Measurements from ENCODE around the gene ABLIM1. TPM values are rescaled to one million over a fixed set of nuclear protein-coding genes. Genes with fewer than 3 reads are reported as not detected.

Gene ABLIM1
- total and polyA plus RNA-seq, 10 donors = 11.0 to 59.4 (median 38.7) TPM

DNA sequence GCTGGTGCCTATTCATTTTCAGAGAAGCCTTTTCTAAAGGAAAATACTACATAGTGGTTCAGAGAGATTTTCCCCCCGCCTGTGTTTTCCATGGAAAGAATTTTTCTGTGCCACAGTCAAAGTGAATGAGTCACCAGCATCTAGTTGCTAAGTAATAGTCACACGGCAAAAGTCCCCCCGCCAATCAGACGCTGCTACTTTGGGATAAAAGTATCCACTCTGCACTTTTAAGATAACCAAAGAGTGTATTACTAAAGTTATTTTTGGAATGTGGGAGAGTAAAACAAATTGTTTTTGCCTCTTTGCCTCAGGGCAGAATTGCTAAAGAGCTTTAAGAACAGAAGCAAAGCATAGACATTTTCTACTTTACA, 23.5 kb downstream of the ABLIM1 start:
- H3K27ac ChIP-seq = peak overlapping the region in 2 of 8 donors; percentile 13 to 28
- 57 to 66% (median 64%) methylated on average over 4 of the region's 4 CpGs for WGBS, 5 donors

DNA sequence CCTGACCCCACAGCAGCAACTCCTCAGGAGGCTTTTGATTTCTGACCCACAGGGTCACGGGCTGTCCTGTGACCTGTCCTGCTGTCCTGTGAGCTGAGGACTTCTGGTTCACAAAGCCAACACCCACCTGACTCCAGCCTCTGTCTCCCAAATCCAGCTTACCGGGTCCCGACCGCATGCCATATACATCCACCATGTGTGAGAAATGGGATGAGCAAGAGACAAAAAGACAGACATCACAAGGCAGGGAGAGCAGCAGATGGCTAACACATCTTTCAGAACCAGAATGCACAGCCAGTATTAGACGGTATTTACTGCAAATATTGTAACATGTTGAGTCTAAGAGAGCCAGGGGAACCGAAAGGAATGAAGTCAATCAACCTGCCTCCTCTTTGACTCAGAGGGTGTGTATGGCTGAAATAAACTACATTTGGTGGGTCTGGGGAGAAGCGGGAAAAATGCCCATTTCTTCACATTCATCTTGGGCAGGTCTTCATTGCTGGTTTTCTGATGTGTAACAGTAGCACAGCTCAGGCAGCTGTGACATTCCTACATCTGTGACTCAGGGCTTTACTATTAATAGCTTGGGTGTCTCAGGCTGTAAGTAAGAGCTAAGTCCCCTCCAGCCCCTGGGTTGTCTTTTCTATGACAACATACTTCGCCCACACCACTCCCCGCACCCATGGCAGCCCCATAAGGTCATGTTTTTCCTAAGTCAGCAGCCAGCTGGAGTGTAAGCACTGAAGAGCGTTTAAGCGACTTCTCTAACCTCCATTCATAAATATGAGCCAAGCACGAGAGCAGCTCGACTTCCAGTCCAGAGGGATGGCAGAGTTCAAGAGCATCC, 25.0 kb downstream of the ABLIM1 start:
- peaks cover 0 to 74% (median 25%) of the 10 kb centered on the region in 7 donors for H3K27me3 ChIP-seq (replicated peaks in 1 of 7)
- intact Hi-C loops (cut with DNase I; ENCODE audit: low total_unique reads) = no loop called here
- H3K4me3 ChIP-seq = no peak overlapping the region
- peak overlapping the region in 3 of 8 donors; percentile 2 to 39 (median 7) for H3K27ac ChIP-seq
- no peak for DNase-seq
- H3K4me1 ChIP-seq = peaks cover 2 to 35% (median 21%) of the 10 kb centered on the region in 6 donors
- H3K36me3 ChIP-seq = no peaks in the 10 kb centered on the region
- TF ChIP-seq POLR2AphosphoS5 (IDR thresholded peaks at IDR 0.05) = peak in 1 of 3 donors; percentile 64
- no peak for TF ChIP-seq POLR2A (IDR thresholded peaks at IDR 0.05)
- WGBS, 5 donors = 50 to 66% (median 58%) methylated on average over 13 of the region's 13 CpGs
- H3K9me3 ChIP-seq = no peaks in the 10 kb centered on the region

More for the DNA sequence above, 23.5 kb downstream of the ABLIM1 start:
- no peak for DNase-seq
- no peaks in the 10 kb centered on the region for H3K9me3 ChIP-seq
- no peak for TF ChIP-seq POLR2AphosphoS5 (IDR thresholded peaks at IDR 0.05)
- intact Hi-C loops (cut with DNase I; ENCODE audit: low total_unique reads) = no loop called here
- H3K36me3 ChIP-seq = no peaks in the 10 kb centered on the region
- H3K4me3 ChIP-seq = no peak overlapping the region
- peaks cover 0 to 62% (median 24%) of the 10 kb centered on the region in 7 donors for H3K27me3 ChIP-seq (replicated peaks in 1 of 7)
- H3K4me1 ChIP-seq = peaks cover 2 to 41% (median 21%) of the 10 kb centered on the region in 6 donors

DNA sequence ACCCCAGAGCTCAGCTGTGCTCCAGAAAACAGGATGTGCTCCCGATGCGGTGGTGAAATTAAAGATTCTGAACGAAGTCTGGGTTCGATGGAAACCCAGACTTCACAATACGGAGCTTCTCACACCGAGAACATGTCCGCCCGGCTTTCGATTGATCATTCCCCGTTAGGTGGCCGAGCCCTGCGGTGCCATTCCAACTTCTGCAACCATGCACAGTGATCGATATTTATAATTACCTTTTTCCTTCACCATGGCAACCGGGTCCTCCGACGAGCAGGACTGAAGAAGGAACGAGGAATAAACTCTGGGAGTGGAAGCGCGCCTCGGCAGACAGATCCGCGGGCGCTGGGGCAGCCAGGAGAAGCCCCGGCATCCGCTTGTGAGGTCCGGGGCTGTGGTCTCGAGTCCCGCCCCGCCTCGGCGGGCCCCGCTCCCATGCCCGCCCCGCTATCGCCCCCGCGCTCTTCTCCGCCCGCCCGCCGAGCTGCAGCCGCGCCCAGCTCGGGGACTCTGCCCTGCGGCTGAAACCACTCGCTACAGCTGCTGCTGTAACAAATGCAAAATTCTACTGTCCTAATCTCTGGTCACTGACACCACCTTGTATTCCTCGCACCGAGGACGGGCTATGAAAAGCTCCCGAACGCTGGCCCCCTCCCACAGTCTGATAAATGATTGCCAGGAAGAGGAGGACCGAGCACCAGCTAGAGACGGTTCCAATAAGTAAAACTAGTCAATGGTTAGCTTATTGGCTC, 26.2 kb downstream of the ABLIM1 start:
- TF ChIP-seq, protein P1, sequence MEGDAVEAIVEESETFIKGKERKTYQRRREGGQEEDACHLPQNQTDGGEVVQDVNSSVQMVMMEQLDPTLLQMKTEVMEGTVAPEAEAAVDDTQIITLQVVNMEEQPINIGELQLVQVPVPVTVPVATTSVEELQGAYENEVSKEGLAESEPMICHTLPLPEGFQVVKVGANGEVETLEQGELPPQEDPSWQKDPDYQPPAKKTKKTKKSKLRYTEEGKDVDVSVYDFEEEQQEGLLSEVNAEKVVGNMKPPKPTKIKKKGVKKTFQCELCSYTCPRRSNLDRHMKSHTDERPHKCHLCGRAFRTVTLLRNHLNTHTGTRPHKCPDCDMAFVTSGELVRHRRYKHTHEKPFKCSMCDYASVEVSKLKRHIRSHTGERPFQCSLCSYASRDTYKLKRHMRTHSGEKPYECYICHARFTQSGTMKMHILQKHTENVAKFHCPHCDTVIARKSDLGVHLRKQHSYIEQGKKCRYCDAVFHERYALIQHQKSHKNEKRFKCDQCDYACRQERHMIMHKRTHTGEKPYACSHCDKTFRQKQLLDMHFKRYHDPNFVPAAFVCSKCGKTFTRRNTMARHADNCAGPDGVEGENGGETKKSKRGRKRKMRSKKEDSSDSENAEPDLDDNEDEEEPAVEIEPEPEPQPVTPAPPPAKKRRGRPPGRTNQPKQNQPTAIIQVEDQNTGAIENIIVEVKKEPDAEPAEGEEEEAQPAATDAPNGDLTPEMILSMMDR (IDR thresholded peaks at IDR 0.05 in 8 of 11, conservative IDR thresholded peaks at IDR 0.05 in 3 of 11) = no peak
- peak in 2 of 3 donors; percentile 21 to 45 for TF ChIP-seq POLR2AphosphoS5 (IDR thresholded peaks at IDR 0.05)
- intact Hi-C loops (cut with DNase I; ENCODE audit: low total_unique reads) = no loop called here
- peaks cover 2 to 35% (median 21%) of the 10 kb centered on the region in 6 donors for H3K4me1 ChIP-seq
- peak; percentile 78 for DNase-seq
- peaks cover 0 to 74% (median 29%) of the 10 kb centered on the region in 7 donors for H3K27me3 ChIP-seq (replicated peaks in 1 of 7)
- peak overlapping the region in 1 of 8 donors; percentile 39 for H3K27ac ChIP-seq
- H3K36me3 ChIP-seq = no peaks in the 10 kb centered on the region
- H3K4me3 ChIP-seq = peak overlapping the region in 7 of 8 donors; percentile 32 to 67 (median 38)
- H3K9me3 ChIP-seq = no peaks in the 10 kb centered on the region
- 2 to 4% (median 3%) methylated on average over 39 to 53 of the region's 53 CpGs for WGBS, 5 donors

DNA sequence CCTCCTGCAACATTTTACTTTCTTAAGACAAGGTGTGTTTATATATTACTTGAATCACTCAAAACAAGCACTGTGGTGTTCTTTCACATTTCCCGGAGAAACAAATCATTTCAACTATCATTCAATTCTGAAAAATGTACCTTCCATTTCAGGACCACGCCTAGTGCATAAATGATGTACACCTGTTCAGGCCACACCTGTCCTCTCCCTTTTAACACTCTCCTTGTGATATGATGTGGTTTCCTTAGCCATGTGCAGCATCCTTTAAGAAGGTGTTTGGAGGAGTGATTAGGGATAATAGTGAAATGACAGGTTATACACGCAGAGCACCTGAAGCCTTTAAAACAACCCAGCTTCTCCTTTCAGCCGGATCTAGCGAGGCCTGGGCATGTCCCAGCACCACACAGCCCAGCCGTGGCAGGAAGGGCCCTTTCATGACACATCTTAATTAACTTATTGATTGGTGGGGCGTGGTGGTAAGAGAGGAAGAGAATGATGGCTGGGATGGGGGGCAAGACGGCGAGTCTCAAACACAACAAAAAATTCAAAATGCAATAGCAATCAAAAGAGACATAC, 26.9 kb downstream of the ABLIM1 start:
- H3K36me3 ChIP-seq = no peaks in the 10 kb centered on the region
- DNase-seq = no peak
- H3K4me3 ChIP-seq = peak overlapping the region in 7 of 8 donors; percentile 32 to 67 (median 38)
- intact Hi-C loops (cut with DNase I; ENCODE audit: low total_unique reads) = no loop called here
- no peaks in the 10 kb centered on the region for H3K9me3 ChIP-seq
- H3K27ac ChIP-seq = no peak overlapping the region
- 45 to 54% (median 48%) methylated on average over 9 of the region's 9 CpGs for WGBS, 5 donors
- no peak for TF ChIP-seq POLR2A (IDR thresholded peaks at IDR 0.05)
- TF ChIP-seq, protein P1 (IDR thresholded peaks at IDR 0.05 in 8 of 11, conservative IDR thresholded peaks at IDR 0.05 in 3 of 11) = no peak
- TF ChIP-seq POLR2AphosphoS5 (IDR thresholded peaks at IDR 0.05) = no peak
- H3K27me3 ChIP-seq (replicated peaks in 1 of 7) = peaks cover 0 to 73% (median 29%) of the 10 kb centered on the region in 7 donors
- H3K4me1 ChIP-seq = peaks cover 2 to 35% (median 21%) of the 10 kb centered on the region in 6 donors
